ENCODE data around the gene LSMEM2.

DNA sequence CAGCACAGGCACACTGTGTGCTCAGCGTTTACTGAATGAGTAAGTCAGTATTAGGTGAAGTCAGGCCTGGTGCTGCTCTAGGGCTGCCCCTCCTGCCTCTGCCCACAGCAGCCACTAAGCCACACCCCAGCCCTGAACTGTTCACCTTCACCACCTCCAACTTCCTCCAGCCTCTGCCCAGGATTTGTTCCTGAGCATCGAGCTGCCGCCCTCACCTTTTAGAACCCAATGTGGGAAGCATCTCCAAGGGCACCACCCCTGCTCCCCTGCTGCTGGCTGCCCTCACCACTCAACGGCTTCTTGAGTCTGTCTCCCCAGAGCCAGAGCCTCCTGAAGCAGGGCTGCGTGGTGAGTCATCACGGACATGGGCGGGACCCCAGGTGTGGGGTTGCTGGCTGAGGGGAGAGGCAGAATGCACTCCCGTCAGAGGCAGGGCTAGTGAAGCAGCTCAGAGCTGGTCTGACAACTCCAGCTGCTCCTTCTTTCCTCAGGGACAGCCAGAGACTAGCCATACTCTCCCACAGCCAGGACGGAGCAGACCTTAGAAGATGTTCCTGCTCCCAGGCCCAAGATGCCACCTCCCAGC is 37.9 kb downstream of the LSMEM2 start:
- TF ChIP-seq CTCF (conservative IDR thresholded peaks at IDR 0.05; ENCODE audit: low read length) (no peak), EZH2phosphoT487 (IDR thresholded peaks at IDR 0.05; ENCODE audit: borderline replicate concordance) (no peak)

Data from Loucy (cell line).